Measurements from ENCODE around the gene CNTNAP2. TPM values are rescaled to one million over a fixed set of nuclear protein-coding genes. Genes with fewer than 3 reads are reported as not detected.

Gene CNTNAP2
- total and polyA plus RNA-seq, 2 of the 8 experiments (the other 6 are each of a cell fraction or from before 2014, with no cell fraction given) = 27.9 to 71.0 TPM

DNA sequence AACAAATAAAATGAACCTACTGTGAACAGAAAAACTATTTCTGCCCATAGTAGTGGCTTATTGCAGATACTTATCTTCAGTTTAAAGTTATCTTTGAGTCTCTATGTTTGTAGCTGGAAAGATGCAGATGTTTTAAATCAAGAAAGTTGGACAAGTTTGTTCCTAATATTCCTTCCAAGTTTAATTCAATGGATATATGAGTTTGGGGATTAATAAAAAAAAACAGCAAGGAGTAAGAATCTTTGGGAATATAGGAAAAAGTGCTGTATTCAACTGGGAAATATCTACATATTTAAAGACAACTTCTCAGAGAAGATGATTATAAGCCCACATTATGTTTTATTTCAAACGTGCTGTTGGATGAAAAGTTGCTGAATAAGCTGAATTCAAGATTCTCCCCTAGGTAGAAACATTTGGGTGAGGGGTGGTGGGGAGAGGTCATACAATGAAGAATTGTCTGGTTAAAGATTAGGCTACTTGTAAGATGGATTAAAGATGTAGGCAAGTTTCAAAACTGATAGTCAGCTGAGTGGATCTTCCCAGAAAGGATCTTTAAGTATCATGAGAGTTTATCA, 1135.2 kb downstream of the CNTNAP2 start:
- Histone ChIP-seq H4K20me1 (replicated peaks in 1 of 2; ENCODE audit: control insufficient read depth in 1 of 2, insufficient read depth in 2 of 2, low read length in 2 of 2) (no peaks in the 10 kb centered on the region), H2BK20ac (ENCODE audit: low read length) (no peak overlapping the region), H3K4ac (replicated peaks; ENCODE audit: insufficient read length, low read depth, low read length) (no peak overlapping the region), H3K18ac (ENCODE audit: extremely low read depth, low read length) (no peak overlapping the region), H3K9me3 (ENCODE audit: insufficient read depth in 2 of 2, low read depth in 1 of 2, low read length in 1 of 2) (no peaks in the 10 kb centered on the region), H2AK5ac (ENCODE audit: low read depth, low read length) (no peak overlapping the region), H3K4me1 (replicated peaks in 1 of 4; ENCODE audit: control insufficient read depth in 3 of 4, insufficient read depth in 4 of 4, low read length in 3 of 4) (peaks cover 0 to 2% (median 0%) of the 10 kb centered on the region in 4 experiments; a peak in 1 of 7 replicates), H3K14ac (ENCODE audit: insufficient read length) (no peak overlapping the region), H4K91ac (replicated peaks; ENCODE audit: insufficient read length, low read length) (no peak overlapping the region), H3K79me2 (ENCODE audit: control insufficient read depth in 1 of 2, insufficient read depth in 2 of 2, low read length in 2 of 2) (no peaks in the 10 kb centered on the region), H2BK120ac (replicated peaks; ENCODE audit: low read depth, low read length) (no peak overlapping the region), H3K79me1 (ENCODE audit: low read depth, low read length) (no peaks in the 10 kb centered on the region), H3K23ac (ENCODE audit: insufficient read length) (no peak overlapping the region), H2BK15ac (ENCODE audit: low read length) (no peak overlapping the region), H4K5ac (ENCODE audit: insufficient read length, low read depth, low read length) (no peak overlapping the region), H3K23me2 (ENCODE audit: low read depth, low read length) (no peaks in the 10 kb centered on the region; the same call in 1 of the 2 replicates), H3K9ac (replicated peaks in 1 of 4; ENCODE audit: extremely low read depth in 1 of 4, low read depth in 3 of 4, low read length in 3 of 4) (no peak overlapping the region), H3K27ac (ENCODE audit: low read depth, low read length) (no peak overlapping the region), H3K4me3 (ENCODE audit: extremely low read depth in 1 of 4, insufficient read depth in 2 of 4, low read depth in 3 of 4, low read length in 4 of 4) (no peak overlapping the region), H2BK5ac (ENCODE audit: low read depth, low read length) (no peak overlapping the region), H4K8ac (ENCODE audit: extremely low read depth, insufficient read depth, low read length) (no peak overlapping the region), H3K56ac (replicated peaks; ENCODE audit: insufficient read length, low read depth, low read length) (no peak overlapping the region), H2BK12ac (ENCODE audit: low read depth, low read length) (no peak overlapping the region), H3K36me3 (ENCODE audit: control insufficient read depth in 2 of 4, insufficient read depth in 4 of 4, low read length in 3 of 4) (no peaks in the 10 kb centered on the region), H3K27me3 (replicated peaks in 1 of 4; ENCODE audit: control insufficient read depth in 3 of 4, extremely low read depth in 1 of 4, insufficient read depth in 3 of 4, low read length in 3 of 4) (no peaks in the 10 kb centered on the region), H3K4me2 (ENCODE audit: insufficient read depth in 1 of 2, low read depth in 2 of 2, low read length in 2 of 2) (no peak overlapping the region), H2AFZ (ENCODE audit: low read length) (no peak overlapping the region)
- DNase-seq (ENCODE audit: low read depth in 1 of 2, low spot score in 2 of 2) (no peak), FAIRE-seq (no peak)
- ChIA-PET POLR2A (ENCODE audit: partially characterized antibody) (no interaction called here), CTCF (ENCODE audit: partially characterized antibody) (no interaction called here)
- WGBS, 2 experiments (ENCODE audit: extremely low coverage in 1 of 2, insufficient coverage in 1 of 2, insufficient read length in 1 of 2, insufficient replicate concordance in 2 of 2, low coverage in 1 of 2, low lambda C conversion rate in 2 of 2, missing lambda C conversion rate in 1 of 2) = 94% methylated on average over 1 of the region's 1 CpG; no CpG with 5 or more reads in 1 of the 2 experiments
- no peak for TF ChIP-seq JUND (IDR thresholded peaks at IDR 0.05; ENCODE audit: low read length)
- no peak for TF ChIP-seq GTF2F1 (IDR thresholded peaks at IDR 0.05; ENCODE audit: borderline replicate concordance, low read depth, low read length)
- no peak for TF ChIP-seq EZH2 (IDR thresholded peaks at IDR 0.05; ENCODE audit: low read depth, low read length, severe bottlenecking)
- TF ChIP-seq SP2 (IDR thresholded peaks at IDR 0.05; ENCODE audit: low read length) = no peak
